ENCODE data around the gene CACNB3.

DNA sequence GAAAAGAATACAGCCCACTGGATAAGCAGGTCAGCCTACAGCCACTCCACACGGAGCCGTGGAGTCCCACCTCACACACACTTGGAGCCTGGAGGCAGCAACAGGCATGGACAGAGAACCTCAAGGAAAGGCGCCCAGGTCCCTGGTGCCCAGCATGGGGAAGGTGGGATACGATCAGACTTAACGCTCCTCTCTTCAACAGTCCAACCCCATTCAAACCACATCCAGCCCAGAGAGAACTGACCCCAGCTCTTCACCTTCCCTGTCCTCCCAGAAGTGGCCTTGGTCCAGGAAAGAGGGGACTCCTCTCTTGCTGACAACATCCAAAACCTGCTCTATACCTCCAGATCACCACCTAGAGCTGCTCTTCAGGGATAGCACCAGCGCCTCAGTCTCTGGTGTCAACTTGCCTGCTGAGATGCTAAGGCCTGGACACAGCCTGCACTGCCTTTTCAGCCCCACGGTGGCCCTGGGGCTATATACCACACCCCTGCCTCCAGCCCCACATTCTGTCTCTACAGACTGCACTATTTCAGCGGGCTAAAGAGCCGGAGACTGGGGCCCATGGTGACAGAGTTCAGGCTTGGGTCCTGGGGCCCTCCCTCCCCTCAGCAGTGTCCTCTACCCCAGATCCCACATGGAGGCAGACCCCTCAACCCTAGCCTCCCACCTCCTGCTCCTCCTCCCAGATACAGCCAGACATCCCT, 36.4 kb upstream of the CACNB3 start:
- TF ChIP-seq, protein P1, sequence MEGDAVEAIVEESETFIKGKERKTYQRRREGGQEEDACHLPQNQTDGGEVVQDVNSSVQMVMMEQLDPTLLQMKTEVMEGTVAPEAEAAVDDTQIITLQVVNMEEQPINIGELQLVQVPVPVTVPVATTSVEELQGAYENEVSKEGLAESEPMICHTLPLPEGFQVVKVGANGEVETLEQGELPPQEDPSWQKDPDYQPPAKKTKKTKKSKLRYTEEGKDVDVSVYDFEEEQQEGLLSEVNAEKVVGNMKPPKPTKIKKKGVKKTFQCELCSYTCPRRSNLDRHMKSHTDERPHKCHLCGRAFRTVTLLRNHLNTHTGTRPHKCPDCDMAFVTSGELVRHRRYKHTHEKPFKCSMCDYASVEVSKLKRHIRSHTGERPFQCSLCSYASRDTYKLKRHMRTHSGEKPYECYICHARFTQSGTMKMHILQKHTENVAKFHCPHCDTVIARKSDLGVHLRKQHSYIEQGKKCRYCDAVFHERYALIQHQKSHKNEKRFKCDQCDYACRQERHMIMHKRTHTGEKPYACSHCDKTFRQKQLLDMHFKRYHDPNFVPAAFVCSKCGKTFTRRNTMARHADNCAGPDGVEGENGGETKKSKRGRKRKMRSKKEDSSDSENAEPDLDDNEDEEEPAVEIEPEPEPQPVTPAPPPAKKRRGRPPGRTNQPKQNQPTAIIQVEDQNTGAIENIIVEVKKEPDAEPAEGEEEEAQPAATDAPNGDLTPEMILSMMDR (IDR thresholded peaks at IDR 0.05; ENCODE audit: poor library complexity, severe bottlenecking): no peak
- no peak for TF ChIP-seq POLR2AphosphoS5 (IDR thresholded peaks at IDR 0.05)
- no peak for TF ChIP-seq EZH2 (IDR thresholded peaks at IDR 0.05; ENCODE audit: borderline replicate concordance, insufficient read depth, low read length, poor library complexity, severe bottlenecking)
- TF ChIP-seq, protein P2, sequence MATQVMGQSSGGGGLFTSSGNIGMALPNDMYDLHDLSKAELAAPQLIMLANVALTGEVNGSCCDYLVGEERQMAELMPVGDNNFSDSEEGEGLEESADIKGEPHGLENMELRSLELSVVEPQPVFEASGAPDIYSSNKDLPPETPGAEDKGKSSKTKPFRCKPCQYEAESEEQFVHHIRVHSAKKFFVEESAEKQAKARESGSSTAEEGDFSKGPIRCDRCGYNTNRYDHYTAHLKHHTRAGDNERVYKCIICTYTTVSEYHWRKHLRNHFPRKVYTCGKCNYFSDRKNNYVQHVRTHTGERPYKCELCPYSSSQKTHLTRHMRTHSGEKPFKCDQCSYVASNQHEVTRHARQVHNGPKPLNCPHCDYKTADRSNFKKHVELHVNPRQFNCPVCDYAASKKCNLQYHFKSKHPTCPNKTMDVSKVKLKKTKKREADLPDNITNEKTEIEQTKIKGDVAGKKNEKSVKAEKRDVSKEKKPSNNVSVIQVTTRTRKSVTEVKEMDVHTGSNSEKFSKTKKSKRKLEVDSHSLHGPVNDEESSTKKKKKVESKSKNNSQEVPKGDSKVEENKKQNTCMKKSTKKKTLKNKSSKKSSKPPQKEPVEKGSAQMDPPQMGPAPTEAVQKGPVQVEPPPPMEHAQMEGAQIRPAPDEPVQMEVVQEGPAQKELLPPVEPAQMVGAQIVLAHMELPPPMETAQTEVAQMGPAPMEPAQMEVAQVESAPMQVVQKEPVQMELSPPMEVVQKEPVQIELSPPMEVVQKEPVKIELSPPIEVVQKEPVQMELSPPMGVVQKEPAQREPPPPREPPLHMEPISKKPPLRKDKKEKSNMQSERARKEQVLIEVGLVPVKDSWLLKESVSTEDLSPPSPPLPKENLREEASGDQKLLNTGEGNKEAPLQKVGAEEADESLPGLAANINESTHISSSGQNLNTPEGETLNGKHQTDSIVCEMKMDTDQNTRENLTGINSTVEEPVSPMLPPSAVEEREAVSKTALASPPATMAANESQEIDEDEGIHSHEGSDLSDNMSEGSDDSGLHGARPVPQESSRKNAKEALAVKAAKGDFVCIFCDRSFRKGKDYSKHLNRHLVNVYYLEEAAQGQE (IDR thresholded peaks at IDR 0.05; ENCODE audit: borderline replicate concordance): no peak
- TF ChIP-seq TAF1 (IDR thresholded peaks at IDR 0.05; ENCODE audit: low read depth): no peak
- no peak for TF ChIP-seq RAD21 (conservative IDR thresholded peaks at IDR 0.05)

Measured in neural cell (in vitro differentiated cells).